Uterus (tissue), 4 donors: ENCODE data around the gene DCAF4. TPM values are rescaled to one million over a fixed set of nuclear protein-coding genes. Genes with fewer than 3 reads are reported as not detected.

ENCODE experiments used
- DNase-seq, 2 donors: peaks; one replicate each; pipeline ENCODE4 v3.0.0-alpha.2; 2019 to 2020
- H3K27ac ChIP-seq, 2 donors: fragments of 200-600 bp; sonication (generic); 1 replicate in 1 of 2; 2 replicates in 1 of 2; pipeline ENCODE4 v1.5.1; 2016 to 2018
- H3K27me3 ChIP-seq, 2 donors: fragments of 200-600 bp; sonication (generic); one replicate each; pipeline ENCODE4 v1.5.1; 2018 to 2019; ENCODE audit warnings: control low read depth in 1 of 2
- H3K36me3 ChIP-seq, 2 donors: fragments of 200-600 bp; sonication (generic); one replicate each; pipeline ENCODE4 v1.5.1; 2019; ENCODE audit warnings: control low read depth in 1 of 2
- H3K4me1 ChIP-seq, 2 donors: fragments of 200-600 bp; sonication (generic); one replicate each; pipeline ENCODE4 v1.5.1; 2018 to 2019; ENCODE audit warnings: control low read depth in 1 of 2
- H3K4me3 ChIP-seq, 2 donors: fragments of 200-600 bp; sonication (generic); 1 replicate in 1 of 2; 2 replicates in 1 of 2; pipeline ENCODE4 v1.5.1; 2018 to 2019; ENCODE audit warnings: mild to moderate bottlenecking in 1 of 2
- H3K9me3 ChIP-seq, 2 donors: fragments of 200-600 bp; sonication (generic); one replicate each; pipeline ENCODE4 v1.5.1; 2019; ENCODE audit warnings: control low read depth in 1 of 2
- CTCF ChIP-seq, 4 experiments: fragments of 200-600 bp in 2 of 4; fragments of 450-650 bp in 2 of 4; sonication (generic) in 2 of 4; IDR thresholded peaks; one replicate each; pipeline ENCODE4 v1.5.1; 2016 to 2019; ENCODE audit warnings: antibody characterized with exemption in 4 of 4, mild to moderate bottlenecking in 2 of 4, moderate library complexity in 1 of 4
- POLR2A ChIP-seq, 2 donors: fragments of 450-650 bp; IDR thresholded peaks; one replicate each; pipeline ENCODE4 v1.6.1; 2016; ENCODE audit warnings: antibody characterized with exemption in 2 of 2, mild to moderate bottlenecking in 1 of 2, moderate library complexity in 1 of 2
- intact Hi-C: fragments of 100-400 bp; cut with DNase I; formaldehyde crosslinking; loops from one replicate; pipeline ENCODE4 v1.15.1; 2023; ENCODE audit warnings: low total_unique reads
- total RNA-seq, 4 donors: library from RNA; depleted of rRNA in 3 of 4; stranded (reverse); fragments of >200 nt in 3 of 4; gene quantifications; one replicate each; pipeline versions ENCODE4 v1.1.0 to v1.2.4, GENCODE V29; 2014 to 2023
- donor health status: DM: yes; HTN: yes; CAD: no.

DCAF4 gene
- total RNA-seq, 4 donors from 2014 or later = 12.0 to 14.1 (median 13.7) TPM; not detected in 1

- Histone ChIP-seq H3K4me1 (no peaks in the 10 kb centered on the region), H3K4me3 (no peak overlapping the region)
Measured at GRCh38 chr14:72925171-72925759, 999 bp upstream of the DCAF4 start.

GRCh38 chr14:72925815-72926291 lies 411 bp upstream of the DCAF4 start:
- intact Hi-C loops = no loop called here
- TF ChIP-seq POLR2A (IDR thresholded peaks at IDR 0.05) (no peak), CTCF (IDR thresholded peaks at IDR 0.05) (no peak)
- no peaks in the 10 kb centered on the region for H3K27me3 ChIP-seq
- no peaks in the 10 kb centered on the region for H3K36me3 ChIP-seq
- H3K4me1 ChIP-seq = no peaks in the 10 kb centered on the region
- H3K4me3 ChIP-seq = peak overlapping the region; percentile 57 to 74
- H3K27ac ChIP-seq = peak overlapping the region in 1 of 2 donors; percentile 5
- DNase-seq = no peak
- no peaks in the 10 kb centered on the region for H3K9me3 ChIP-seq

More at GRCh38 chr14:72925171-72925759, 999 bp upstream of the DCAF4 start:
- DNase-seq = no peak
- H3K27me3 ChIP-seq = no peaks in the 10 kb centered on the region
- TF ChIP-seq CTCF (IDR thresholded peaks at IDR 0.05) (no peak), POLR2A (IDR thresholded peaks at IDR 0.05) (no peak)
- no peaks in the 10 kb centered on the region for H3K36me3 ChIP-seq
- intact Hi-C loops = no loop called here
- H3K27ac ChIP-seq = no peak overlapping the region
- no peaks in the 10 kb centered on the region for H3K9me3 ChIP-seq

GRCh38 chr14:72928872-72929271 lies 2.6 kb downstream of the DCAF4 start:
- Histone ChIP-seq H3K4me3 (no peak overlapping the region), H3K9me3 (no peaks in the 10 kb centered on the region), H3K27me3 (no peaks in the 10 kb centered on the region), H3K4me1 (no peaks in the 10 kb centered on the region), H3K27ac (no peak overlapping the region), H3K36me3 (no peaks in the 10 kb centered on the region)
- intact Hi-C loops = no loop called here
- TF ChIP-seq POLR2A (IDR thresholded peaks at IDR 0.05) (no peak), CTCF (IDR thresholded peaks at IDR 0.05) (no peak)
- no peak for DNase-seq

GRCh38 chr14:72929316-72930080 lies 3.2 kb downstream of the DCAF4 start:
- Histone ChIP-seq H3K4me3 (no peak overlapping the region), H3K9me3 (no peaks in the 10 kb centered on the region), H3K4me1 (no peaks in the 10 kb centered on the region), H3K27ac (no peak overlapping the region), H3K36me3 (no peaks in the 10 kb centered on the region), H3K27me3 (no peaks in the 10 kb centered on the region)
- intact Hi-C loops = no loop called here
- no peak for DNase-seq
- TF ChIP-seq CTCF (IDR thresholded peaks at IDR 0.05) (no peak), POLR2A (IDR thresholded peaks at IDR 0.05) (no peak)

GRCh38 chr14:72932893-72933292 lies 6.6 kb downstream of the DCAF4 start:
- H3K9me3 ChIP-seq = no peaks in the 10 kb centered on the region
- no peak for DNase-seq
- intact Hi-C loops = no loop called here
- H3K27ac ChIP-seq = no peak overlapping the region
- TF ChIP-seq CTCF (IDR thresholded peaks at IDR 0.05) (no peak), POLR2A (IDR thresholded peaks at IDR 0.05) (no peak)
- H3K36me3 ChIP-seq = no peaks in the 10 kb centered on the region
- no peaks in the 10 kb centered on the region for H3K4me1 ChIP-seq
- H3K4me3 ChIP-seq = no peak overlapping the region
- H3K27me3 ChIP-seq = no peaks in the 10 kb centered on the region
